Stimulated activated CD4-positive, alpha-beta T cell treated with anti-CD3 and anti-CD28 coated beads, TNF-alpha, amount 100 ng/mL, for 4 hours (primary cell): ENCODE measurements around the gene CHORDC1.

ENCODE experiments used
- DNase-seq, 3 experiments: peaks; one replicate each; pipeline ENCODE4 v3.0.0-alpha.2; 2020; ENCODE audit warnings: low read depth in 3 of 3

CHORDC1 gene

DNA sequence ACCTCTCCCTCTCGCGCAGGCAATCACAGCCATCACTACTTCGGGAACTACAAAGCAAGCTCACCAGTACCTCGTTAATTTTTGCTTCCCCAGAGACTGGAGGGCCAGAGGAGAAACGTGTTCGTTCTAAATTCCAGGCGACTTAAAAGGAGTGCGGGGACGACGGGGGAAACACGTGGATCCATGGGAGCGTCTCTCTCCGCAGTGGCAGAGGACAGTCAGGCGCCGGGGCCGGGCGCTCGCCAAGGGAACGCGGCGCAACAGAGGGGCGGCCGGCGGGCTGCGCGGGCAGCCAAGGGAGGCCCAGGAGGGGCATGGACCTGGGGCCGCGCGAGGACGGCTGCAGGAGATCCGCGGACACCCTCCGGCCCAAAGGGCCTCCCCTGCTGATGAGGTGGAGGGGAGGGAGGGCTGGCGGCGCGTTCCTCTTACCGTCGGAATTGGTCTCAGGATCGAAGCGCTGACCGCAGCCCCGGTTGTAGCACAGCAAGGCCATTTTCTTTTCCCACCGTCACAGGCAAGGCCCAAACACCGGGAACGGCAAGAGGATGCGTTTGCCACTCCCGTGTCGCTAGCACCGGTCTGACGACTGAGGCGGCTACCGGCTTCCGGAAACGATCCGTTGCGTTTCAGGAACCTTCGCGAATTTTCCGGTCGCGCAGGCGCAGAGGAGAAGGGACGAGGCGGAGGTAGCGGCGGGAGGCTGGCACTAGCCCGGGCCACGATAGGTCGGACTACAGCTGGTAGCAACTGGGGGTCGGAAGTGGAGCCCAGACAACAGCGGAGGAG, at the start of gene CHORDC1:
Gene CHORDC1, minus strand, starts transcription at position 591 of the 789 bp plus-strand sequence. Its CDS starts 95 bp downstream, at position 496.
- DNase-seq: peak; percentile 89 to 92 (median 90)

DNA sequence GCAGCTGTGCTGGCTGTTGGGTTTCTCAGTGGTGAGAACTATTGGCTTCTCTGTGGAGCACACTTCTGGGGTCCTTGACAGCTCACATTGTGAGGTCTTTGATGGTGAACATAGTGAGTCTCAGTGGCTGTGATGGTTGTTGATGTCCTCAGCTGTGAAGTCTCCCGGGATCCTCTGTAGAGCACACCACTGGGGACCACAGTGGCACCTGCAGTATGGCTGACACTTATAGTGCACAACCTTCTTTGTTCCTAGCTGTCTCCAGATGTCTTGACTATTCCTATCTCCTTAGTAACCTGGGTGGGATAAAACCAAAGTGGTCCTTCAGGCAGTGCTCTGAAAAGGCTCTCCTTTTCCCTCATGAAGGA, 34.3 kb upstream of the CHORDC1 start:
- DNase-seq: no peak

DNA sequence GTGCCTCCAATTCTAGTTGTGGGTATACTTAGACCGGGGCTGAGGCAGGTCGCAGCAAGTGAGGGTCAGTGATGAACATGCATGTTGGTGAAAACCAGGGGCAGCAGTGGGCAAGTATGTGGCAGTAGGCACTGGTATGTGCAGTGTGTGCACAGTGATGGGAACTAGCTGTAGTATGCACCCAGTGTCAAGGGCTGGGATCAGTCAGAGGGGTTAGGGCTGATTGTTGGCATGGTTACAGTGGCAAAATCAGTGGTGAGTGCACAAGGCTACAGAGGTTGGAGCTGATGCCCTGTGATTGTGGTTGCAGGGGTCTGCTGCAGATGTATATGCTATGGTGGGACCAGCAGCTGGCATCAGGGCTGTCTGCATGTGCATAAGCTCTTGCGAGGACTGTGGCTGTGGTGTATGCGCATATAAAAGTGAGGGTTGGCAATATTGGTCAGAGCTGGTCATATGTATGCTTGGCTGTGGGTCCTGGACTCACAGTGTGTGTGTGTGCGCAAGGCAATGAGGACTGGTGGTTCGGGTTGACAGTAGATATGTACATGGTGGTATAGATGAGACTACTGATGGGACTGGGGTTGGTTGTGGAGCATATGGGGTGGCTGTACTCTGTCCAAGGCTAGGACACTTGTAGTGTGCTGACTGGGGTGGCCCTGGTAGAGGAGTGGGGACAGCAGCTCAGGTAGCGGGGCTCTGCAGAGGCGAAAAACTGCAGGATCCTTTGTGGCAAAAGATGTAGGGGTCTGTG, 33.7 kb upstream of the CHORDC1 start:
- no peak for DNase-seq

DNA sequence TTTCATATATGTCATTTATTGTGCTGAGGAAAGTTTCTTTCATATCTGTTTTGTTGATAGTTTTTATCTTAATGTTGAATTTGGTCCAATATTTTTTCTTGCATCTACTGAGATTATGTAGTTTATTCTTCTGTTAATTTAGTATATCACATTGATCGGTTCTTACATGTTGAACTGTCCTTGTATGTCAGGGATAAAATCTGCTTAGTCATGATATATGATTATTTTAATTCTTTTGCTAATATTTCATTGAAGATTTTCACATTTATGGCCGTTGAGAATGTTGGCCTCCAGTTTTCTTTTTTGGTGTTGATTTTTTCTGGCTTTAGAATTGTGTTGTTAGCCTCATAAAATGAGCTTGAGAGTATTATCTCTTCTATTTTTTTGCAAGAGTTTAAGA, 31.2 kb upstream of the CHORDC1 start:
- DNase-seq: no peak

DNA sequence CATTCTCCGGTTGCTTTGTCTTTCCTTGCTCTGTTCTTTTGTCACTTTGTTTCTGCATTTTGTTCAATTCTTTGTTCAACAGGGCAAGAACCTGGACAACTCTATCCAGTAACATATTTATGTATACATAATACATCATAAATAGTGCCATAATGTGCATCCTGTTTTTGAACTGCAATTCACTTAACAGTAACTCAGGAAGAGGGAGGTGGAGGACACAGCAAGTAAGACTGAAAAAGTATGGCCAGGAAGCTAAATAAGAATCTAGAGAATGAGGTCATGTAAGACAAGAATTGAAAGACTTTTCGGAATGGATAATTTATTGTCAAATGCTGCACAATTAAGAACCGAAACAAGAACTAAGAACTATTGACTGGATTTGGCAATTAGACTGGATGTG, 29.2 kb upstream of the CHORDC1 start:
- no peak for DNase-seq

DNA sequence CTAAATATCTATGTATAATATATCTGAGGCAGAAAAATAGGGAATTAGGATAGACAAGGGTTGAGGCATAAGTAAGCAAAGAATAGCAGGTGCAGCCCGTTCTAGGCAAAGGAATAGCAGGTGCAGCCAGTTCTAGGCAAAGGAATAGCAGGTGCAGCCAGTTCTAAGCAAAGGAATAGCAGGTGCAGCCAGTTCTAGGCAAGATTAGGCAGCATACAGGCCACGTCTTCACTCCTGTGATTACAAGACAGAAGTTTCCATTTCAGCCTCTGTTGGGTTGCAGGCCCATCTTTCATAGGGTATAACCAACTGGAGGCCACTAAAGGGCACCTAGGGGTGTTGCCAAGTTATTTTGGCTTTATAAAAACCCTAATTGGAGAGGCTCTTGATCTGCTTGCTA, 28.8 kb upstream of the CHORDC1 start:
- no peak for DNase-seq

DNA sequence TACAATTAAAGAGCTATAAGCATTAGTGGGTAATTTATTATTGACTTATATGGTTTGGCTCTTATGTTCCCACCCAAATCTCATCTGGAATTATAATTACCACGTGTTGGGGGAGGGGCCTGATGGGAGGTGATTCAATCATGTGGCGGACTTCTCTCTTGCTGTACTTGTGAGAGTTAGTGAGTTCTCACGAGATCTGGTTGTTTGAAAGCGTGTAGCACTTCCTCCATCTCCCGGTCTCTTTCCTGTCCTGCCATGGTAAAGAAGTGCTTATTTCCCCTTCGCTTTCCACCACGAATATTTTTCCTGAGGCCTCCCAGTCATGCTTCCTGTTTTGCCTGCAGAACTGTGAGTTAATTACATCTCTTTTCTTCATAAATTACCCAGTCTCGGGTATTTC, 28.1 kb upstream of the CHORDC1 start:
- DNase-seq: no peak

DNA sequence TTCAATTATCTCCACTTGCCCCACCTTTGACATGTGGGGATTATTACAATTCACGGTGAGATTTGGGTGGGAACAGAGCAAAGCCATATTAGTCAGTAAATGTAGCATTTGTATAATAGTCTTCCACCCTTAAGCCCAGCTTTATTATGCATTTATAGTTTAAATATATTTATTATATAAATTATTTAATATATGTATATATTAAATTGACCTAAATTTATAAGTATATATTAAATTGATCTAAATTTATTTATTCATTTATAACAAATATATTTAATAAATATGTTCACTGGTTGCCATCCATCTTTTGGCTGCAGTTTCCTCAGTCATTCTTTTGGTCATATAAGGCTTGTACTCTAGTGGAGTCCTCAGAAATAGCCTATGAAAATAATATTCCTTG, 23.6 kb upstream of the CHORDC1 start:
- DNase-seq: no peak

DNA sequence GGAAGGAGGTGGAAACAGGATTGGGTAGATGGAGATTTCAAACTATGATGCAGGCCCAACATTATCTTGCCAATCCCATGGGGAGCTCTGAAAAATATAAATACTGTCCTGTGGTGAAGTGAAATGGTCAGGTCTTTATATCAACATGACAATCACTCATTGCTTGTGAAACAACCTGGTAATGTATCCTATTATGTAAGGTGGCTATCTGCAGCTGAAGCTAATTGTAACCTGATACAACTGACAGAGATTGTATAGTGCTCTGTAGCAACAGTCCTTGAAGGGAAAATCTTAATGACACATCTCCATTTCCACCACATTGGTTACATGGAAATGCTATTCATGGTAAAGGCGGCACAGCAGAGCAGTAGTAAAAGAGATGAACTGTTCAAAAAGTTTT, 20.7 kb upstream of the CHORDC1 start:
- DNase-seq: no peak

DNA sequence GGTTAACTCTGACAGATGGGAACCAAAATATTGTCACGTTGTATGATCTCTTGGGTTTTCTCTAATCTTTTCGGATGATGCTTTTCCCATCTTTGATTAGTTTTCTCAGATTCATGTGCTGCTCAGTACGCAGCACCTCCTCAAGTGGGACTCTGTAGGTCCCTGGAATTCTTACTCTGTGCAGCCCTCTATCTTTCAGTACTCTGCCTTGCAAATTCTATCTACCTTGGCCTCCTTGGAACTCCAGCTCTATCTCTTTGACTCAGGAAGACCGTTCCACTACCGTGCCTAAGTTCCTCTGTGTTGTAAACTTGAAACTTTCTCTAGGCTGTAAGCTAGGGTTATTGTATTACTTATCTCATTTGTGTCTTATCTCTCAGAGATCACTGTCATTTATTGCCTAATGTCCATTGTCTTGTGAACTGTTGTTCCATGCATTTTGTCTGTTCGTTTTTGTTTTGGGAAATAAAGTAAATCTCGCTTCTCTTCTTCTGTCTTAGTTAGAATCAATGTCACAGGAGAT, 20.1 kb upstream of the CHORDC1 start:
- no peak for DNase-seq

DNA sequence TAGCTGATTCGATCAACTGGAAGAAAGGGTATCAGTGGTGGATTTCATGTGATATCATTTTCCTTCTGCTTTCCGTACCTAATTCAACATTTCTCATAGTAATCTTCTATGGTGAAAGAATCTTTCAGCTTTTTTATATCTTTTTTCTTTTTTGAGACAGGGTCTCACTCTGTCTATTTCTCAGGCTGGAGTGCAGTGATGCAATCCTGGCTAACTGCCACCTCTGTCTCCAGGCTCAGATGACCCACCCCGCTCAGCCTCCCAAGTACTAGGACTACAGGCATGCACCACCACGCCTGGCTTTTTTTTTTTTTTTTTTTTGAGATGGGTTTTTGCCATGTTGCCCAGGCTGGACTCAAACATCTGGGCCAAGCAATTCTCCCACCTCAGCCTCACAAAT, 18.6 kb upstream of the CHORDC1 start:
- no peak for DNase-seq

DNA sequence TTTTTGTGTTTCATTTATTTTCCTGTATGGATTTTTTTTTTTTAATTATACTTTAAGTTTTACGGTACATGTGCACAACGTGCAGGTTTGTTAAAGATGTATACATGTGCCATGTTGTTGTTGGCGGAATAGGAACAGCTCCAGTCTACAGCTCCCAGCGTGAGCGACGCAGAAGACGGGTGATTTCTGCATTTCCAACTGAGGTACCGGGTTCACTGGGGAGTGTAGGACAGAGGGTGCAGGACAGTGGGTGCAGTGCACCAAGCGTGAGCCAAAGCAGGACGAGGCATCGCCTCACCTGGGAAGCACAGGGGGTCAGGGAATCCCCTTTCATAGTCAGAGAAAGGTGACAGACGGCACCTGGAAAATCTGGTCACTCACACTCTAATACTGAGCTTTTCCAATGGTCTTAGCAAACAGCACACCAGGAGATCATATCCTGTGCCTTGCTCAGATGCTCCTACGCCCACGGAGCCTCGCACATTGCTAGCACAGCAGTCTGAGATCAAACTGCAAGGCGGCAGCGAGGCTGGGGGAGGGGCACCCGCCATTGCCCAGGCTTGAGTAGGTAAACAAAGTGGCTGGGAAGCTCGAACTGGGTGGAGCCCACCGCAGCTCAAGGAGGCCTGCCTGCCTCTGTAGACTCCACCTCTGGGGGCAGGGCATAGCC, 17.3 kb upstream of the CHORDC1 start:
- DNase-seq: peak in 2 of 3 experiments; percentile 30 to 43

DNA sequence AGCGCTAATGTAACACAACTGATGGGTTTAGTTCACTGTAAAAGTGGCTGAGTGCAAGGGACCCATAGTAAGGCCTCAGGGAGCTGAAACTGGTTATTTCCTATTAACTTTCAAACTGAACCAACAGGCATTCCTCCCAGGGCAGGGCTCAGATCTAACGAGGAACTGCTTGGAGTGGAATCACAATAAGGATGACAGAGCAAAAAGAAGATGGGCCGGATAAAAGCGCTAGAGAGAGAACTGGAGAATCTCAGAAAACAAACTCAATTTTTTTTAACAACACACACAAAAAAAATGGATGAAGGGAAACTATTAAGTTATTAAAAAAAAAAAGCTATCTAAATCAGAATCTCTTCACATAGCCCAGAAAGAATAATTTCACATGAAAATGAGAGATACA, 14.2 kb upstream of the CHORDC1 start:
- DNase-seq: no peak

DNA sequence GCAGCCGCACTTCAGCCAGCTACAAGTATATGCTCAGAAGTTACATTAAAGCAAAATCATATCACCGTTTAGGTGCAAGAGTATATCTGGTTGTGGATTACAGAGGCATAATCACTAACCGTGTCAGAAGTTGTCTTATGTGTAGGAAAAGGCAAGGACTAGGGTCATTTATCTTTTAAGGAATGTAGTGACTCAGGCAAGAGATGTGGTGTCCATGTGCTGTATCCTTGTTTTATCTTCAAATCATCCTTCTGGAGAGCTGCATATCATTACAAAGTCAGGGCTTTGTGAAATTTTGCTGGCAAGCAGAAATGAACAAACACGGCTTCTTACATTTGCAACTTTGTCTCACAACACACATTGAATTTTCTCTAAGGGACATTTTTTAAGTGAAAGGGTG, 12.7 kb upstream of the CHORDC1 start:
- DNase-seq: no peak

DNA sequence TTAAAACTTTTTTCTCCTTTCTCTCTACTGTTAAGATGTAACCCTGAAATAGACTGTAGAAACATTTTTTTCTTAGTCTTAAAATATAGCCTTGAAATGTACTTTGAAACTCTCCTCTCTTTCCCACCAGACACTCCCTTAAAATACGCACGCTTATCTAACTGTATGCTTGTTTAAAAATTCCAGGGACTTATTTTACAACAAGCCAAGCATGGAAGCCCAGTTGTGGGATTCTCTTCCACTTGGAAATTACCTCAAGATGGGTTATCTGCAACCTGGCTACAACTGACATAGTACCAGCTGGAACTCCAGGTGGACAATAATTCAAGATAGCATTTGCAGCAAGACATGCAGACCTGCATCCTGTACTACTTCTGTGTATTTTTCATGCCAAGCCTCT, 12.1 kb upstream of the CHORDC1 start:
- no peak for DNase-seq

DNA sequence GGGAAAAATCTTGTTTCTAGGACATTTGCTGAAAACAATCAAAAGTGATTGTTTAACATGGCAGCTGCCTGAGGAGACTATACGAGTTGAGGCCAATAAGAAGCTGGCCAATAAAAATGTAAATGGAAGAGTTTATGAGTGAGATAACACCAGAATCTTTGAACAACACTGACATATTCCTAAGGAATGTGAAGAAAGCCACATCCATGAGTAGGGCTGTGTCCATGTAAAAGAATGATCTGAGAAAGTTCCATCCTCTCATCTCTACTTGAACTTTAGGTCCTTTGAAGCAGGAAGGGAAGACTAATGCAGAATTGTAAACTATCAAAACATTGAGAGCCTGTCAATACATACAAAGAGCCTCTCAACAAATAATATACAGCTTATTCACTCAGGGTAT, 6.9 kb upstream of the CHORDC1 start:
- no peak for DNase-seq

DNA sequence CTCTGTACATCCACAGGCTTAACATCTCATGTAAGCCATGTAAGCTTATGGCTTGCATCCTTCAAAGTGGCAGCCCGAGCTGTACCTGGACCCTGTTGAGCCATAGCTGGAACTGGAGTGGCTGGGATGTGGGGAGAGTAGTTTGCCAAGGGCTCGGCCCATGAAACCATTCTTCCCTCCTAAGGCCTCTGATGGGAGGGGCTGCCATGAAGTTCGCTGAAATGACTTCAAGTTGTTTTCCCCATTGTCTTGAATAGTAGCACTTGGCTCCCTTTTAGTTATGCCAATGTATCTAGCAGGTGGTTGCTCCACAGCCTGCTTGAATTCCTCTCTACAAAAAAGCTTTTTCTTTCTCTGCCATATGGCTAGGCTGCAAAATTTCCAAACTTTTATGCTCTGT, 5.2 kb upstream of the CHORDC1 start:
- DNase-seq: no peak

DNA sequence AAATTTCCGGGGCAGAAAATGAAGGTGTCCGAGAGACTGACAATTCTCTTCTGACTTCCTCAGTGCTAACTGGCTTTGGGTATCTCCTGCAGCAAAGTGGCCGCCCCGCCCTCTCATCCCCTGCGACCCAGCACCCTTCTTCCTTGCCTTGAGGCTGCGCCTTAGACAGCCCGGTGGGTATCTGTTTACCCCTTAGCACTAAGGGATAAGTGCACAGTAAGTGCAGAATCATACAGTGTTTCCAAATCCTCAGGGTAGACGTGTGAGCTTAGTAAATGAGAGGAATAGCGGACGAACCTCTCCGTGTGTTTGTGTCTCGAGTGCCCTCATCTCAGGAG, 368 bp upstream of the CHORDC1 start:
- no peak for DNase-seq

DNA sequence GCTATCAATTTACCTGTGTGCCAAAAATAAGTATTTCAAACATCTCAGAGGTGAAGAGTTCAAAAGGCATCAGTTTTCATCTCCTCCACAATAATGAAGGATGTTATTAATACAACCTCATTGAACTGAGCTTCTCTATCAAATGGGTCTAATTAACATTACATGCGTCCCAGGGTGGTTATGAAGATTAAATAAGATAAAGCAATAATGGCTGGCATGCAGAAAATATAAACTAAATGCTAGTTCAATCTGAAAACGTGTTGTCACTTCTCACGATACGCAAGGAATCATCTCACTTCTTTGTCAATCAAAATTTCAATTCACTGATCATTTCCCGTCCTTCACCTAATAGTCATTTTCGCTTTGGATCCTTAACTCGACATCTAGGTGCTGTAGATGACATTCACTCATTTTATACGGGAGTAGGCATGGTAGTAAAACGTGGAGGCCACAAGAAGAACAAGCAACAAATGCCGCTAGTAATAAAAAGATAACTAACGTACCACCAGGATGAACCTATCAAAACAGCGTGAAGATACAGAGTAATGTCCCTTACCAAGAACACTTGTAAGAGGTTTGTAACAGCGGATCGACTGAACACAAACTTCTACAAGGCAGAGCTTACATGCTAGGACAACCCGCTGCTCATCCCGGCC, 918 bp downstream of the CHORDC1 start:
- DNase-seq: no peak

DNA sequence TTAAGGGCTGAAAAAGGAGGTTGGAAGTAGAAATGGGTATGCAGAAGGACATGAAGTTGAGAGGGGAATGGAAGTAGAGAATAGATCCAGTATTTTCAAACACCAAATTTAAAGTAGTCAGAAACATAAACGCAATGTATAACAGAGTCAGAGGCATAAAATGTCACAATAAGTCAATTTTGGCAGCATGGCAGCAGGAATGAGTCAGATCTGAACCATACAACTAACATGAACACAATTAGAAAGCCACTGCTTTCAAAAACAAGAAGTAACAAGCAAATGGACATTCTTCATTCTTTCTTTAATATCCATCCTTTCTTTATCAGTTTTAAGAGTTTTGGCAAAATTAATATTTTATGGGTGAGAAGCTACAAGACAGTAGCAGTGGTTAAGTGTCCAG, 2.5 kb downstream of the CHORDC1 start:
- no peak for DNase-seq

DNA sequence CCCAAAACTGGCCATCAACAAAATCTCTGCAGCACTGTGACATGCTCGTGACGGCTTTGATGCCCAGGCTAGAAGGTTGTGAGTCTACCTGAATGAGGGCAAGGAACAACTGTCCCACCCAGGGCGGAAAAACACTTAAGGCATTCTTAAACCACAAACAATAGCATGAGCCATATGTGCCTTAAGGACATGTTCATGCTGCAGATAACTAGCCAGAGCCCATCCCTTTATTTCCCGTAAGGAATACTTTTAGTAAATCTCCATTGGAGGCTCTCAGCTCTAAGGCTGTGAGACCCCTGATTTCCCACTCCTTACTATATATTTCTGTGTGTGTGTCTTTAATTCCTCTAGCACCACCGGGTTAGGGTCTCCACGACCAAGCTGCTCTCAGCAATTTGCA, 3.4 kb downstream of the CHORDC1 start:
- no peak for DNase-seq

DNA sequence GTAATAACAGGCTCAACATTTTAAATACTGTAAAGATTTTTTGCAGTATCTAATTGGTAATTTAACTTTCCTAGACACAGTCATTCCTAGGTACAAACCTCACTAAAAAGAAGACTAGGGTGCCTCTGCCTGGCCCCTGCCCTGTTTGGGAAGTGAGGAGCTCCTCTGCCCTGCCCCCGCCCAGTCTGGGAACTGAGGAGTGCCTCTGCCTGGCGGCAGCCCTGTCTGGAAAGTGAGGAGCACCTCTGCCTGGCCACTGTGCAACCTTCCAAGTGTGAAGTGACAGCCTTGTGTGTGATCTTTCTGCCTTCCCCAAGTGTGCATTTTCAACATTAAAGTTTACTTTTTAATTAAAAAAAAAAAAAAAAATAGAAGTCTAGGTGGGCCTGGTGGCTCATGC, 4.2 kb downstream of the CHORDC1 start:
- no peak for DNase-seq
